Spleen (tissue), 11 donors: ENCODE measurements around the gene MUS81. TPM values are rescaled to one million over a fixed set of nuclear protein-coding genes. Genes with fewer than 3 reads are reported as not detected.

Experiments used
- DNase-seq: peaks from one replicate; pipeline ENCODE4 v3.0.0-alpha.2; 2020
- H3K27ac ChIP-seq, 8 donors: fragments of 200-600 bp; sonication (generic) in 7 of 8; 1 replicate in 4 of 8; 2 replicates in 4 of 8; pipeline versions ENCODE4 v1.5.0 to v1.8.0; 2016 to 2021; ENCODE audit warnings: inconsistent platforms in 4 of 8, mild to moderate bottlenecking in 4 of 8, moderate library complexity in 1 of 8
- H3K27me3 ChIP-seq, 7 donors: fragments of 200-600 bp; sonication (generic) in 6 of 7; replicated peaks in 1 of 7; 1 replicate in 4 of 7; 2 replicates in 3 of 7; pipeline versions ENCODE4 v1.5.0 to v1.8.0; 2016 to 2021; ENCODE audit warnings: inconsistent platforms in 3 of 7, mild to moderate bottlenecking in 1 of 7
- H3K36me3 ChIP-seq, 6 donors: fragments of 200-600 bp; sonication (generic) in 5 of 6; 1 replicate in 4 of 6; 2 replicates in 2 of 6; pipeline versions ENCODE4 v1.5.0 to v1.8.0; 2016 to 2021; ENCODE audit warnings: inconsistent platforms in 2 of 6
- H3K4me1 ChIP-seq, 6 donors: fragments of 200-600 bp; sonication (generic) in 5 of 6; 1 replicate in 3 of 6; 2 replicates in 3 of 6; pipeline versions ENCODE4 v1.5.0 to v1.8.0; 2016 to 2021; ENCODE audit warnings: inconsistent platforms in 3 of 6
- H3K4me3 ChIP-seq, 8 donors: fragments of 200-600 bp; sonication (generic) in 7 of 8; 1 replicate in 4 of 8; 2 replicates in 4 of 8; pipeline versions ENCODE4 v1.5.0 to v1.8.0; 2016 to 2021; ENCODE audit warnings: inconsistent platforms in 4 of 8, mild to moderate bottlenecking in 4 of 8, moderate library complexity in 2 of 8
- H3K9me3 ChIP-seq, 8 donors: fragments of 200-600 bp; sonication (generic) in 7 of 8; 1 replicate in 4 of 8; 2 replicates in 4 of 8; pipeline versions ENCODE4 v1.5.0 to v1.8.0; 2016 to 2021; ENCODE audit warnings: inconsistent platforms in 4 of 8
- POLR2A ChIP-seq, 3 donors: fragments of 450-650 bp; IDR thresholded peaks; one replicate each; pipeline ENCODE4 v1.5.1; 2017; ENCODE audit warnings: antibody characterized with exemption in 3 of 3, mild to moderate bottlenecking in 1 of 3
- POLR2AphosphoS5 ChIP-seq, 3 donors: sonication (generic); formaldehyde crosslinking; IDR thresholded peaks; one replicate each; pipeline ENCODE4 v1.5.1; 2017; ENCODE audit warnings: antibody characterized with exemption in 3 of 3
- WGBS, 5 donors: extraction: QIAGEN DNeasy Blood & Tissue Kit in 3 of 5; methylation state at CpG; one replicate each; pipeline versions ENCODE4 v1.1.5 to v1.1.7; 2013 to 2018; 5-methylcytosine and 5-hydroxymethylcytosine counted together
- intact Hi-C: fragments of 100-400 bp; cut with DNase I; formaldehyde crosslinking; loops from one replicate; pipeline ENCODE4 v1.15.0; 2023; ENCODE audit warnings: low total_unique reads
- polyA plus RNA-seq, 3 donors: library from polyadenylated mRNA; stranded (reverse); fragments of 200-250 nt; gene quantifications; one replicate each; pipeline ENCODE4 v1.2.1, GENCODE V29; 2013
- total RNA-seq, 7 donors: library from RNA; depleted of rRNA in 3 of 7; stranded (reverse); fragments of >200 nt in 3 of 7; fragmentation: NEBNext Ultra II Directional in 4 of 7; extraction: Animal tissue kit (Norgen Biotek cat#: 25700) in 4 of 7; gene quantifications; one replicate each; pipeline versions ENCODE4 v1.1.0 to v1.2.1, GENCODE V29; 2016 to 2021
- TF ChIP-seq, protein P1 (sequence below), 11 experiments: fragments of 200-600 bp in 7 of 11; fragments of 450-650 bp in 4 of 11; sonication (generic) in 4 of 11; IDR thresholded peaks in 8 of 11; conservative IDR thresholded peaks in 3 of 11; 1 replicate in 7 of 11; 2 replicates in 4 of 11; pipeline versions ENCODE4 v1.4.0 to v1.8.0; 2016 to 2021; ENCODE audit warnings: antibody characterized with exemption in 11 of 11, inconsistent platforms in 4 of 11, mild to moderate bottlenecking in 1 of 11
- donor health status: healthy with polysubstance abuse.
- donor health status: DM: no; HTN: no; CAD: no; lungs with moderate emphysema.
- donor health status: DM: no; HTN: no; CAD: no.
- donor health status: Bipolar disorder and iron deficiency.
- donor health status: healthy.
- donor health status: DM: no; HTN: no; CAD: no.
- donor health status: DM: yes; HTN: yes; CAD: no.

Gene MUS81
- total and polyA plus RNA-seq, 10 donors: 54.8 to 93.5 (median 72.7) TPM

GRCh38 chr11:65862941-65863888, 3.0 kb downstream of the MUS81 start:
- peak; percentile 77 for DNase-seq
- Histone ChIP-seq H3K9me3 (no peaks in the 10 kb centered on the region), H3K36me3 (peaks cover 5 to 68% (median 57%) of the 10 kb centered on the region in 6 donors), H3K27ac (peak overlapping the region in 2 of 8 donors; percentile 15 to 37), H3K4me1 (peaks cover 15 to 72% (median 47%) of the 10 kb centered on the region in 6 donors), H3K4me3 (no peak overlapping the region), H3K27me3 (no peaks in the 10 kb centered on the region)
- TF ChIP-seq, protein P1, sequence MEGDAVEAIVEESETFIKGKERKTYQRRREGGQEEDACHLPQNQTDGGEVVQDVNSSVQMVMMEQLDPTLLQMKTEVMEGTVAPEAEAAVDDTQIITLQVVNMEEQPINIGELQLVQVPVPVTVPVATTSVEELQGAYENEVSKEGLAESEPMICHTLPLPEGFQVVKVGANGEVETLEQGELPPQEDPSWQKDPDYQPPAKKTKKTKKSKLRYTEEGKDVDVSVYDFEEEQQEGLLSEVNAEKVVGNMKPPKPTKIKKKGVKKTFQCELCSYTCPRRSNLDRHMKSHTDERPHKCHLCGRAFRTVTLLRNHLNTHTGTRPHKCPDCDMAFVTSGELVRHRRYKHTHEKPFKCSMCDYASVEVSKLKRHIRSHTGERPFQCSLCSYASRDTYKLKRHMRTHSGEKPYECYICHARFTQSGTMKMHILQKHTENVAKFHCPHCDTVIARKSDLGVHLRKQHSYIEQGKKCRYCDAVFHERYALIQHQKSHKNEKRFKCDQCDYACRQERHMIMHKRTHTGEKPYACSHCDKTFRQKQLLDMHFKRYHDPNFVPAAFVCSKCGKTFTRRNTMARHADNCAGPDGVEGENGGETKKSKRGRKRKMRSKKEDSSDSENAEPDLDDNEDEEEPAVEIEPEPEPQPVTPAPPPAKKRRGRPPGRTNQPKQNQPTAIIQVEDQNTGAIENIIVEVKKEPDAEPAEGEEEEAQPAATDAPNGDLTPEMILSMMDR (IDR thresholded peaks at IDR 0.05 in 8 of 11, conservative IDR thresholded peaks at IDR 0.05 in 3 of 11): no peak
- peak in 2 of 3 donors; percentile 23 to 57 for TF ChIP-seq POLR2AphosphoS5 (IDR thresholded peaks at IDR 0.05)
- TF ChIP-seq POLR2A (IDR thresholded peaks at IDR 0.05): no peak
- 91 to 94% (median 92%) methylated on average over 7 to 24 of the region's 24 CpGs for WGBS, 5 donors
- intact Hi-C loops: no loop called here

DNA sequence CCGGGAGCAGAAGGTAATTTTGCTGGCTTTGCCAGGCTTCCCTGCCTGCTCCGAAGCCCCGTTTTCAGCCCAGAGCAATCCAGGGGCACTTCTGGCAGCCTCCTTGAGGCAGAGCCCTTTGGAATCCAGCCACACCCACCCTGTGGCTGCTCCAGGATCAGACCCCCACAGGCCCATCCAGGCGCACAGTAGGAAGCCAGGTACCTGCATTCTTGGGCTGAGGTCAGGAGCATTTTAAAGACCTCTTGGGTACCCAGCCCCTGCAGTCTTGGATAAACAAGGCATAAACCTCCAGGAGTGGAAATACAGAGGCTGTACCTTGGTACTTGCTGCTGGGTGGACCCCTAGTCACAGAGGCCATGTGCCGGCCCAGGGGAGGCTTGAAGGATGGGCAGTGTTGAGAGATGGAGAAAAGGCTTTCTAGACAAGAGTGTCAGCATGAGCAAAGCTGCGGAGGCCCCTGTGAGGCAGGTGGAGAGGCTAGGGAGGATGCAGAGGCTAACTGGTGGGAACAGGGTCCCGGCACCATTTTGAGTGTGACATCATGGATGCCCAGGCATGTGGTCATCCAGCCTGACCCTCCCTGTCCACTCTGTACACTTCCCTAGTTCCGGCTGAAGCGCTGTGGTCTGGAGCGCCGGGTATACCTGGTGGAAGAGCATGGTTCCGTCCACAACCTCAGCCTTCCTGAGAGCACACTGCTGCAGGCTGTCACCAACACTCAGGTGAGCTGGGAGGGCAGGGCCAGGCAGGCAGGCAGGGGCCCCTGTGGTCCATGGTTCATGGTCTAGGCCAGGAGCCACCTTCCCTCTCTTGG, 3.9 kb downstream of the MUS81 start:
- no peaks in the 10 kb centered on the region for H3K9me3 ChIP-seq
- H3K36me3 ChIP-seq: peaks cover 5 to 70% (median 57%) of the 10 kb centered on the region in 6 donors
- no peak for TF ChIP-seq POLR2A (IDR thresholded peaks at IDR 0.05)
- peak in 2 of 3 donors; percentile 10 to 38 for TF ChIP-seq POLR2AphosphoS5 (IDR thresholded peaks at IDR 0.05)
- DNase-seq: peak; percentile 69
- peaks cover 15 to 71% (median 39%) of the 10 kb centered on the region in 6 donors for H3K4me1 ChIP-seq
- intact Hi-C loops: no loop called here
- 83 to 96% (median 87%) methylated on average over 10 to 12 of the region's 12 CpGs for WGBS, 5 donors
- H3K27me3 ChIP-seq: no peaks in the 10 kb centered on the region
- no peak overlapping the region for H3K27ac ChIP-seq
- no peak overlapping the region for H3K4me3 ChIP-seq

DNA sequence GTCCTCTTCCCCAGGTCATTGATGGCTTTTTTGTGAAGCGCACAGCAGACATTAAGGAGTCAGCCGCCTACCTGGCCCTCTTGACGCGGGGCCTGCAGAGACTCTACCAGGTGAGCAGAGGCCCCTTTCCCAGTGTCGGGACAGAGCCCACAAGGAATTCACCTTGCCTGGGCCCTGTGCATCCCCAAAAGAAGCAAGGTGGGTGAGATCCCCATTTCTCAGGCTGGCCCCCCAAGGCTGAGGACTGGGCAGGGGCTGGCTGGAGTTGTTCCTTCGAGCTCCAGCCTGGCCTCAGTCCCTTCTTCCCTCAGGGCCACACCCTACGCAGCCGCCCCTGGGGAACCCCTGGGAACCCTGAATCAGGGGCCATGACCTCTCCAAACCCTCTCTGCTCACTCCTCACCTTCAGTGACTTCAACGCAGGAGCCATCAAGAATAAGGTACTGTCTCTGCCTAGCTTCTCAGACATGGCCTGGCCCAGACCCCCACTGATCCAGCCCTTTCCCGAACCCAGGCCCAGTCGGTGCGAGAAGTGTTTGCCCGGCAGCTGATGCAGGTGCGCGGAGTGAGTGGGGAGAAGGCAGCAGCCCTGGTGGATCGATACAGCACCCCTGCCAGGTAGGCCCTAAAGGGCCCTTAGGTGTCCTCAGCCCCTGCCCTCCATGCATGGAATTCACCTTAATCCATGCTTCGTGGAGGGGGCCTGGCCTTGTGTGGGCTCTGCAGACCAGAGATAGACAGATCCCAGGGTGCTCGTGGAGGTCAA, 4.7 kb downstream of the MUS81 start:
- Histone ChIP-seq H3K4me1 (peaks cover 15 to 71% (median 35%) of the 10 kb centered on the region in 6 donors), H3K9me3 (no peaks in the 10 kb centered on the region), H3K4me3 (no peak overlapping the region), H3K27me3 (no peaks in the 10 kb centered on the region), H3K27ac (no peak overlapping the region), H3K36me3 (peaks cover 5 to 70% (median 57%) of the 10 kb centered on the region in 6 donors)
- TF ChIP-seq, protein P1 (IDR thresholded peaks at IDR 0.05 in 8 of 11, conservative IDR thresholded peaks at IDR 0.05 in 3 of 11): no peak
- no peak for TF ChIP-seq POLR2AphosphoS5 (IDR thresholded peaks at IDR 0.05)
- 87 to 93% (median 88%) methylated on average over 14 to 18 of the region's 18 CpGs for WGBS, 5 donors
- DNase-seq: peak; percentile 74
- intact Hi-C loops: no loop called here

- Histone ChIP-seq H3K4me1 (peaks cover 17 to 75% (median 39%) of the 10 kb centered on the region in 6 donors), H3K9me3 (no peaks in the 10 kb centered on the region), H3K27me3 (no peaks in the 10 kb centered on the region), H3K27ac (no peak overlapping the region), H3K4me3 (no peak overlapping the region), H3K36me3 (peaks cover 5 to 70% (median 57%) of the 10 kb centered on the region in 6 donors)
- DNase-seq: no peak
- TF ChIP-seq, protein P1 (IDR thresholded peaks at IDR 0.05 in 8 of 11, conservative IDR thresholded peaks at IDR 0.05 in 3 of 11): no peak
- TF ChIP-seq POLR2AphosphoS5 (IDR thresholded peaks at IDR 0.05): peak in 1 of 3 donors; percentile 14
- intact Hi-C loops: no loop called here
- WGBS, 5 donors: 84 to 92% (median 88%) methylated on average over 9 of the region's 9 CpGs
Measured at GRCh38 chr11:65865550-65866172, 5.4 kb downstream of the MUS81 start.
